OCI-LY1 (cell line): Measurements from ENCODE around the gene PTPRE.

Source experiments
- H2AFZ ChIP-seq: fragments of 200-600 bp; sonication (generic), shearing (Covaris generic); 2 replicates; pipeline ENCODE4 v1.6.0; 2014; ENCODE audit warnings: antibody characterized with exemption, mild to moderate bottlenecking, low read length
- H3F3A ChIP-seq: fragments of 200-600 bp; sonication (generic), shearing (Covaris generic); 2 replicates; pipeline ENCODE4 v1.6.0; 2014; ENCODE audit warnings: mild to moderate bottlenecking, antibody characterized with exemption, low read length, moderate library complexity; ENCODE audit not compliant: insufficient read depth
- H3K27ac ChIP-seq: fragments of 200-600 bp; sonication (generic); 2 replicates; pipeline ENCODE4 v1.5.1; 2014; ENCODE audit warnings: low read length, mixed run types, mild to moderate bottlenecking, low read depth; ENCODE audit not compliant: poor library complexity, severe bottlenecking
- H3K27me3 ChIP-seq: fragments of 200-600 bp; sonication (generic); 2 replicates; pipeline ENCODE4 v1.6.0; 2014; ENCODE audit warnings: antibody characterized with exemption, mild to moderate bottlenecking, low read length, moderate library complexity; ENCODE audit not compliant: insufficient read depth
- H3K36me3 ChIP-seq: fragments of 200-600 bp; sonication (generic); 2 replicates; pipeline ENCODE4 v1.6.1; 2014; ENCODE audit warnings: mild to moderate bottlenecking, antibody characterized with exemption, low read length, moderate library complexity, mixed read lengths; ENCODE audit not compliant: insufficient read depth
- H3K4me1 ChIP-seq: fragments of 200-600 bp; sonication (generic); 2 replicates; pipeline ENCODE4 v1.5.1; 2014; ENCODE audit warnings: mild to moderate bottlenecking, low read length, moderate library complexity; ENCODE audit not compliant: insufficient read depth, severe bottlenecking
- H3K4me2 ChIP-seq: fragments of 200-600 bp; sonication (generic), shearing (Covaris generic); 2 replicates; pipeline ENCODE4 v1.6.1; 2014; ENCODE audit warnings: low read length
- H3K4me3 ChIP-seq: fragments of 200-600 bp; sonication (generic); 2 replicates; pipeline ENCODE4 v1.5.1; 2014; ENCODE audit warnings: low read length, low read depth, mild to moderate bottlenecking, mixed read lengths; ENCODE audit not compliant: poor library complexity, severe bottlenecking
- H3K79me2 ChIP-seq: fragments of 200-600 bp; shearing (Covaris generic); 2 replicates; pipeline ENCODE4 v1.6.1; 2016; ENCODE audit warnings: mixed run types, low read length, mixed read lengths; ENCODE audit not compliant: insufficient read depth
- H3K9ac ChIP-seq: fragments of 200-600 bp; sonication (generic), shearing (Covaris generic); 2 replicates; pipeline ENCODE4 v1.6.1; 2014; ENCODE audit warnings: mild to moderate bottlenecking, low read length, mixed read lengths
- H3K9me2 ChIP-seq: fragments of 200-600 bp; sonication (generic), shearing (Covaris generic); 2 replicates; pipeline ENCODE4 v1.6.1; 2014; ENCODE audit warnings: low read depth, mild to moderate bottlenecking, low read length, mixed read lengths
- H3K9me3 ChIP-seq: fragments of 200-600 bp; shearing (Covaris generic); 2 replicates; pipeline ENCODE4 v1.6.1; 2014; ENCODE audit warnings: low read length, mixed read lengths
- H4K20me1 ChIP-seq: fragments of 200-600 bp; sonication (generic), shearing (Covaris generic); 2 replicates; pipeline ENCODE4 v1.6.0; 2016; ENCODE audit warnings: mild to moderate bottlenecking, low read length; ENCODE audit not compliant: insufficient read depth
- EZH2 ChIP-seq: fragments of 200-600 bp; sonication (generic), shearing (Covaris generic); IDR thresholded peaks from 2 replicates; pipeline ENCODE4 v1.8.0; 2017; ENCODE audit warnings: borderline replicate concordance, mixed run types, mild to moderate bottlenecking, antibody characterized with exemption, low read length, moderate library complexity, mixed read lengths
- TF ChIP-seq, protein P1 (sequence below): fragments of 200-600 bp; sonication (generic), shearing (Covaris generic); IDR thresholded peaks from 2 replicates; pipeline ENCODE4 v1.5.1; 2017; ENCODE audit warnings: mild to moderate bottlenecking, antibody characterized with exemption, low read length, moderate library complexity, mixed read lengths

PTPRE gene

DNA sequence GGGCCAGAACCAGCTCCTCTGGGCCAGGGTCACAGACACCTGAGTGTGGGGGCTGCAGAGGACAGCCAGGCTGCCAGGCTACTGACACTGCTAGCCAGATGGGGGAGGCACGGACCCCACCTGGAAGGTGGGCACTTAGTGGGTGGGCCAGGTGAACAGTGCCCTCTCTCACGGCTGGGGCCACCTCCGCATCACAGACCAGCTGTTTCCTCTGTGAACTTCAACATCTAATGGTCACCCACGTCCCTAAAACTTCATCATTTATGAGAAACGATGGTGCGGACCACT, 138.9 kb downstream of the PTPRE start:
- Histone ChIP-seq H4K20me1 (no peaks in the 10 kb centered on the region), H2AFZ (no peak overlapping the region), H3K9ac (no peak overlapping the region), H3K27me3 (no peaks in the 10 kb centered on the region), H3F3A (no peaks in the 10 kb centered on the region), H3K4me2 (no peak overlapping the region), H3K27ac (no peak overlapping the region), H3K9me3 (no peaks in the 10 kb centered on the region), H3K4me3 (no peak overlapping the region), H3K4me1 (peaks cover 36% of the 10 kb centered on the region), H3K36me3 (peaks cover 4% of the 10 kb centered on the region; the same call in 1 of the 2 replicates), H3K79me2 (no peaks in the 10 kb centered on the region), H3K9me2 (no peaks in the 10 kb centered on the region)
- TF ChIP-seq, protein P1, sequence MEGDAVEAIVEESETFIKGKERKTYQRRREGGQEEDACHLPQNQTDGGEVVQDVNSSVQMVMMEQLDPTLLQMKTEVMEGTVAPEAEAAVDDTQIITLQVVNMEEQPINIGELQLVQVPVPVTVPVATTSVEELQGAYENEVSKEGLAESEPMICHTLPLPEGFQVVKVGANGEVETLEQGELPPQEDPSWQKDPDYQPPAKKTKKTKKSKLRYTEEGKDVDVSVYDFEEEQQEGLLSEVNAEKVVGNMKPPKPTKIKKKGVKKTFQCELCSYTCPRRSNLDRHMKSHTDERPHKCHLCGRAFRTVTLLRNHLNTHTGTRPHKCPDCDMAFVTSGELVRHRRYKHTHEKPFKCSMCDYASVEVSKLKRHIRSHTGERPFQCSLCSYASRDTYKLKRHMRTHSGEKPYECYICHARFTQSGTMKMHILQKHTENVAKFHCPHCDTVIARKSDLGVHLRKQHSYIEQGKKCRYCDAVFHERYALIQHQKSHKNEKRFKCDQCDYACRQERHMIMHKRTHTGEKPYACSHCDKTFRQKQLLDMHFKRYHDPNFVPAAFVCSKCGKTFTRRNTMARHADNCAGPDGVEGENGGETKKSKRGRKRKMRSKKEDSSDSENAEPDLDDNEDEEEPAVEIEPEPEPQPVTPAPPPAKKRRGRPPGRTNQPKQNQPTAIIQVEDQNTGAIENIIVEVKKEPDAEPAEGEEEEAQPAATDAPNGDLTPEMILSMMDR = no peak
- no peak for TF ChIP-seq EZH2

GRCh38 chr10:128046156-128046952, 139.5 kb downstream of the PTPRE start:
- Histone ChIP-seq H3K4me3 (no peak overlapping the region), H3K9me3 (no peaks in the 10 kb centered on the region), H3K4me1 (peaks cover 36% of the 10 kb centered on the region), H3K9me2 (no peaks in the 10 kb centered on the region), H3K27me3 (no peaks in the 10 kb centered on the region), H3K4me2 (no peak overlapping the region), H3K9ac (no peak overlapping the region; the same call in 1 of the 2 replicates), H3F3A (no peaks in the 10 kb centered on the region), H2AFZ (no peak overlapping the region), H3K27ac (no peak overlapping the region), H3K36me3 (peaks cover 4% of the 10 kb centered on the region; the same call in 1 of the 2 replicates), H3K79me2 (no peaks in the 10 kb centered on the region), H4K20me1 (no peaks in the 10 kb centered on the region)
- TF ChIP-seq, protein P1 = no peak
- no peak for TF ChIP-seq EZH2

DNA sequence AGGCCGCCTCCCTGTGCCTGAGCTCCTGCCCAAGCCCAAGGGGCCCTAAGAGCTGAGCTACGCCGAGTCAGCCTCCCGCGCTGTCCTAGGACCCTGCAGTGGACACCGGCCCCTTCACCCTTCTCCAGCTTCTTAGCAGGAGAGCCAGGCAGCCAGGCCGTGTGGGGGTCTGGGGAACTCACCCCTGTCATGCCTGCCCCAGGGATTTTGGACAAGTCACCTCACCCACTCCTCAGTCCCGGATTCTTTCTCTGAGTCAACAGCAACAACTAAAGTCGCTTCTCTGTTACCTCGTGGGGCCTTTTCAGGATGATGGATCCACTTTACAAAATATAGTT, 140.0 kb downstream of the PTPRE start:
- Histone ChIP-seq H3K9me2 (no peaks in the 10 kb centered on the region), H3K4me3 (peak overlapping the region; percentile 79), H3K9me3 (no peaks in the 10 kb centered on the region), H3K79me2 (no peaks in the 10 kb centered on the region), H3K27ac (no peak overlapping the region), H3K36me3 (peaks cover 9% of the 10 kb centered on the region; the same call in 1 of the 2 replicates), H3K4me2 (peak overlapping the region; percentile 94), H2AFZ (no peak overlapping the region), H4K20me1 (no peaks in the 10 kb centered on the region), H3K27me3 (no peaks in the 10 kb centered on the region), H3K9ac (peak overlapping the region; percentile 24; the same call in 1 of the 2 replicates), H3K4me1 (peaks cover 36% of the 10 kb centered on the region), H3F3A (no peaks in the 10 kb centered on the region)
- no peak for TF ChIP-seq EZH2
- TF ChIP-seq, protein P1 = no peak
